Effector memory CD4-positive, alpha-beta T cell (primary cell): ENCODE data around the gene WFDC1.

Source experiments
- DNase-seq, 3 donors: peaks; one replicate each; pipeline ENCODE4 v3.0.0-alpha.2; 2020
- H3K27ac ChIP-seq: 2 replicates; pipeline ENCODE4 v1.7.0; 2013; ENCODE audit warnings: mild to moderate bottlenecking, low read length, moderate library complexity; ENCODE audit not compliant: insufficient read depth, poor library complexity, severe bottlenecking
- H3K27me3 ChIP-seq: replicated peaks from 2 replicates; pipeline ENCODE4 v1.7.0; 2013; ENCODE audit warnings: mild to moderate bottlenecking, low read length; ENCODE audit not compliant: insufficient read depth, control insufficient read depth, poor library complexity, severe bottlenecking
- H3K36me3 ChIP-seq: 2 replicates; pipeline ENCODE4 v1.7.0; 2013; ENCODE audit warnings: mild to moderate bottlenecking, low read length, moderate library complexity; ENCODE audit not compliant: control insufficient read depth, insufficient read depth
- H3K4me1 ChIP-seq: 2 replicates; pipeline ENCODE4 v1.7.0; 2013; ENCODE audit warnings: low read length, mild to moderate bottlenecking; ENCODE audit not compliant: control insufficient read depth, insufficient read depth, poor library complexity, severe bottlenecking
- H3K4me3 ChIP-seq: 2 replicates; pipeline ENCODE4 v1.7.0; 2013; ENCODE audit warnings: low read length, low read depth, mild to moderate bottlenecking; ENCODE audit not compliant: insufficient read depth, poor library complexity, severe bottlenecking
- H3K9me3 ChIP-seq: 2 replicates; pipeline ENCODE4 v1.7.0; 2013; ENCODE audit warnings: mild to moderate bottlenecking, low read length, moderate library complexity; ENCODE audit not compliant: control insufficient read depth

WFDC1 gene

DNA sequence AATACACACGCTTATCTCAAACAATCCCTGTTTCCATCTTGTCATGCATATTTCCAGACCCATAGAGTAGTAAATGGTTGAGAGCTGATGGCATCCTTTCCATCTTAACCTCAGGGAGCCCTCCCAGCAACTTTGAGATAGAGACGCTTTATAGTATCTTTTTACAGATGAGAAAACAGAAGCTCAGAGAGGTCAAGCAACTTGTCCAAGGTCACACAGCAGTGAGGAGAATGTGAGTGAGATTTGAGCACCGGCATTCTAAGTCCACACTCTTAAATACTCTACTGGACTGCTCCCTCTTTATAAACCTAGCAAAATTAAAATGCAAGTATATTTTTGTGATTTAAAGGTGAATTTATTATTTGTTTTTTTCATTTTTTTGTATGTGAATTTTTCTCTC, 35.0 kb upstream of the WFDC1 start:
- Histone ChIP-seq H3K36me3 (no peaks in the 10 kb centered on the region), H3K4me1 (no peaks in the 10 kb centered on the region), H3K4me3 (no peak overlapping the region), H3K27me3 (no peaks in the 10 kb centered on the region), H3K27ac (no peak overlapping the region), H3K9me3 (no peaks in the 10 kb centered on the region)
- no peak for DNase-seq

DNA sequence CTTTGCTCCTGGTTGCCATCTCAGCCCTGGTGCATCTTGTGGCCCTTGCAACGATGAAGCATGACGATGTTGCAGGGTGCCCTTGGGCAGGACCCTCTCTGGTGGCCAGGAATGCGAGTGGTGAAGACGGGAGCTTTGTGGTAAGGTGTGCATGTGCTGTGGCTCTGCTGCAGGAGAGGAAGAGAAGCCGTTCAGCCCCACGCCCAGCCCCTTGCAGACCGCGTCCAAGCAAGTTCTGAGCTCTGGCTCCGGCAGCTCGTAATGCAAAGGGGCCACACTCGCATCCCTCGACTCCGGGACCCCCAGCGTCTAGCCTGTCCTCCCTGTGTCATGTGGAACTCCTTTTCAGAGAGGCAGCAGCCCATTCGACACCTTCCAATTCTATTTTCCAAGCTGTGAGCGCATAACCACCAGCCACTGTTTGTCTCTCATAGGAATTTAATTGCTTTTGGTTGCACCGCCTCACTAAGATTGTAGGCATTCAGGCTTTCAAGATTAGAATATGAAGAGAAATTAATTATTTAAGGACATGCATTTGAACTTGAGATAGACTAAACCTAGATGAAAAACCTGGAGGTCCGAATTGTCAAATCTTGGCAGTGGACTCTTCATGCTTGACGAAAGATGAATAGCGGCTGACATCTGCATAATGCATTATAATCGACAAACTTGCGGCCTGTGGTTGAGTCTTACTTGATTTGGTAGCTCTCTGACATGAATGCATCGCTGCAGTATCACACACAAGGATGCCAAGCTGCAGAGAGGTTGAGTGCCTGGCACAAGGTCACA, 33.7 kb upstream of the WFDC1 start:
- H3K27ac ChIP-seq = no peak overlapping the region
- H3K36me3 ChIP-seq = no peaks in the 10 kb centered on the region
- H3K27me3 ChIP-seq = no peaks in the 10 kb centered on the region
- H3K4me3 ChIP-seq = no peak overlapping the region
- no peaks in the 10 kb centered on the region for H3K9me3 ChIP-seq
- no peak for DNase-seq
- no peaks in the 10 kb centered on the region for H3K4me1 ChIP-seq

DNA sequence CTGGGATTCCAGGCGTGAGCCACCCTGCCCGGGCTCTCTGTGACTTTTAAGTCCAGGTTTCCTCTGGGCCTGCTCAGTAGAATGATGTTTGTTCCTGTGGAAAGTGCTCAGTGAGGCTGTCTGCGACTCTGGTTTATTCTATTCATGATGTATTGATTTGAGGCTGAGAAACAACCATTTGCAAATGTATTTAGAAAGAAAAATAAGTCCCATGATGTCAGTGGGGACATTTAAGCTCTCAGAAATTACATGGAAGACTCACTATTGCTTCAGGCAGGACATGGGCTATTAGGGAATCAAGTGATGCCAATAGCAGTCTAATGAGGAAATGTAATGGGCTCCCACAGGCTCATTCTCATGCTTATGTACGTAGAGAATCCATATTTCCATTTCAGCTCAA, 32.6 kb upstream of the WFDC1 start:
- no peak for DNase-seq
- no peaks in the 10 kb centered on the region for H3K9me3 ChIP-seq

DNA sequence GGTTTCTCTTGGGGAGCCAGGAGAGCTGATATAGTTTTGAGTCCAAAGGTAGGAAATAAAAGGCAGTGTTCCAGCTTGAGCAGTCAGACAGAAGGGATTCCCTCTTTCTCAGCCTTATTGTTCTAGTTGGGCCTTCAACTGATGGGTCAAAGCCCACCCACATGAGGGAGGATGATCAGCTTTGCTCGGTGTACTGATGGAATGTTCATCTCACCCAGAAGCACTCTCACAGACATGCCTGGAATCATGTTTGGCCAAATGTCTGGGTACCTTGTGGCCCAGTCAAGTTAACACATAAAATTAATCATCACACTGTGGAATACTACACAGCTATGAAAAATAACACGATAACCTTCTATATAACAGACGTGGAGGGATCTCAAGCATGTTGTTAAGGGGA, 31.7 kb upstream of the WFDC1 start:
- Histone ChIP-seq H3K4me3 (no peak overlapping the region), H3K36me3 (no peaks in the 10 kb centered on the region), H3K27me3 (no peaks in the 10 kb centered on the region), H3K4me1 (no peaks in the 10 kb centered on the region), H3K9me3 (no peaks in the 10 kb centered on the region), H3K27ac (no peak overlapping the region)
- DNase-seq = no peak

More for the DNA sequence above, 32.6 kb upstream of the WFDC1 start:
- no peak overlapping the region for H3K27ac ChIP-seq
- no peaks in the 10 kb centered on the region for H3K36me3 ChIP-seq
- no peaks in the 10 kb centered on the region for H3K27me3 ChIP-seq
- H3K4me3 ChIP-seq = no peak overlapping the region
- no peaks in the 10 kb centered on the region for H3K4me1 ChIP-seq

DNA sequence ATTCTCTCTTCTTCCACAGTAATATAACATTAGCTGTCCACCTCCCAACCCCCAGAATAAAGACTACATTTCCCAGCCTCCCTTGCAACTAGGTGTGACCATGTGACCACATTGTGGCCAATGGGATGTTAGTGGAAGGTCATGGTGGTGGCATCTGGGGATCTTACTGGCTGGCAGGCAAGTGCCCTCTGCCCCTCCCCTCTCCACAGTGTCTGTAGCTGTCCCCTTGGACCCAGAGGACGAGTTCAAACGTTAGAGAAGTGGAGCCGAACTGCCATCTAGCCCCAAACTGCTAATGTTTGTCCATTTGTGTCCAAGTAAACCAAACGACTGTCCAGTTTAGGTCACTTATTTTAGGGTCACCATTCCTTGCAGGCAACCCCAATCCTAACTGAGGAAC, 28.2 kb upstream of the WFDC1 start:
- H3K27me3 ChIP-seq = no peaks in the 10 kb centered on the region
- no peak overlapping the region for H3K4me3 ChIP-seq
- H3K4me1 ChIP-seq = no peaks in the 10 kb centered on the region
- H3K9me3 ChIP-seq = no peaks in the 10 kb centered on the region
- DNase-seq = peak in 1 of 3 donors; percentile 4
- H3K27ac ChIP-seq = no peak overlapping the region
- no peaks in the 10 kb centered on the region for H3K36me3 ChIP-seq

DNA sequence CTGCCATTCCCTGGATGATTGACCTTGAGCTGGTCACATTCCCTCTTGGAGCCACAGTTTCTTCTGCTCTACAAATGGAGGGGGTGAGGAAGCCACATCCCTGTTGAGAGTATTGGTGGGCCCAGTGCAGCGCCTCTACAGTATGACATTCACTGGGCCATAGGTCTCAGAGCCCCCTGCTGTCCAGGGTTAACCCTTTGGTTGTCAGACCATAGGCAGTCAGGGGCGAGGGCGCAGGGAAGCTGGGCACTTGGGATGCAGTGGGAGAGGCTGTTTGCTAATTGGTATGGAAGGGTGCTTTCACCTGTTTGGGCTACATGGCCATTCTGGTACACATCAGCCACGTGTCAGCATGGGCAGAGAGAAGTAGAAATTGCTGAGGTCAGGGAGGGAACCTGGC, 27.3 kb upstream of the WFDC1 start:
- H3K4me1 ChIP-seq = no peaks in the 10 kb centered on the region
- no peaks in the 10 kb centered on the region for H3K9me3 ChIP-seq
- H3K36me3 ChIP-seq = no peaks in the 10 kb centered on the region
- H3K27ac ChIP-seq = no peak overlapping the region
- no peak for DNase-seq
- no peaks in the 10 kb centered on the region for H3K27me3 ChIP-seq
- H3K4me3 ChIP-seq = no peak overlapping the region

DNA sequence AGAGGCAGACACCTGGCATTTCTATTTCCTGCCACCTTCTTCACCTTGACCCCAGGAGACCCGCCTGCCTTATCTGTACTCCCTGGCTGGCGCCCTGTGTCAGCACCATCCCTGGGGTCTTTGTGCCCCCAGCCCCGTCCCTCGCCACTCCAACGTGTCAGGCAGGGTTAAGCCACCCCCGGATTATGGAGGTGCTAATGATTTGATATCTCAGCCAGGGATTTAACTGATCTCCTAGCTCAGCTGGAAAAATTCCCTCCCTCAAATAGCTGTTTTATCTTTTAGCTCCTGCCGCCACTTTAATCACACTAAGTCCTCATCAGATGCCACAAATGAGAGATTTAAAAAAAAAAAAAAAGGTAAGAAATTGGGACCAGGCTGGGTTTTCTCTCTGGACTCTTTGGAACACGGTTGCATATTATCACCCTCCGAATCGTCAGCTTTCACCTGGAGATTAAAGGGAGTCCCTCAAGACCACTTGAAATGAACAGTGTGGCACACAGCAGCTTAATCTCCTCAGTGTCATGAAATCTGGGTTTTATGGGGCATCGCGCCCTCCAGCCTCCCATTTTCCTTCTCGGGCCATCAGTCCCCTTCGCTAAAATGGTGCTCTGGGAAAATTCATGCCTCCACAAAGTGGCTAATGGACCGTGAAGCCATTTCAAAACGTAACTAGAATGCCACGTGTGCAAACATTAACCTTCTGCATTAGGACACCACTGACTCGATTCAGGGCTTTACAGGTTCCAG, 26.2 kb upstream of the WFDC1 start:
- H3K27me3 ChIP-seq = no peaks in the 10 kb centered on the region
- no peak overlapping the region for H3K4me3 ChIP-seq
- DNase-seq = no peak
- H3K27ac ChIP-seq = no peak overlapping the region
- no peaks in the 10 kb centered on the region for H3K36me3 ChIP-seq
- H3K9me3 ChIP-seq = no peaks in the 10 kb centered on the region
- no peaks in the 10 kb centered on the region for H3K4me1 ChIP-seq

DNA sequence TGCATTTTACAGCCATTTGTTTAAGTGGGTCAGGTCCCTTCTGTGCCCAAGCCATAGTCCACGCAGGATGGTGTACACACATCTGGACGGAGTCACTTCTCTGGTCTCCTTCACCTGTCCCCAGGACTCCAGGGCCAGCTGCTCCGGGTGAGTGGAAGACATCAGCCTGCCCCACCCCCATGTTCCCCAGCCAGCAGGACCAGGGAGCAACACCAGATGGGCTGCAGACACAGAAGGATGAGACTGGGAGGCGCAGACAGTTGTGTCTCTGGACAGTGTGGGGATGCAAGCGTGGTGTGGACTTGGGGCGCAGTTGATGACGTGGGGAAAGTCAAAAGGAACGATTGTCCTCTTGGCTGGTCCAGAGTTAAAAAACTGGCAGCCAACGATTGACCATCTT, 24.6 kb upstream of the WFDC1 start:
- Histone ChIP-seq H3K27me3 (no peaks in the 10 kb centered on the region), H3K36me3 (no peaks in the 10 kb centered on the region), H3K4me1 (no peaks in the 10 kb centered on the region), H3K4me3 (no peak overlapping the region), H3K27ac (no peak overlapping the region), H3K9me3 (no peaks in the 10 kb centered on the region)
- no peak for DNase-seq

DNA sequence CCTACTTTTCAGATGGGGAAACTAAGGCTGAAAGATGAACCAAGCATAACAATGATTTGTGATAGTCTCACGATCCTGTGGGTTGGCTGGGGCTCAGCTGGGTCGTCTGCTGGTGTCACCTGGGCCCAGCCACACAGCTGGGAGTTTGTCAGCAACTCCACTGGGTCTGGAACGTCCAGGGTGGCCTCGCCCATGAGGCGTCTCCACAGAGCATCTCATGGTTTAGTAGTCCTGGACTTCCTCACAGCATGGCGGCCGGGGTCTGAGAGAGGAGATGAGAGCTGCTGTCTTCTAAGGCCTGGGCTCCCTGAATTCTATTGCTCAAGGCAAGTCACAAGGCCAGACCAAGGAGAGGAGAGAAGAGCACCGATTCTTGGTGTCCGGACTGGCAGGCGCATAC, 24.1 kb upstream of the WFDC1 start:
- Histone ChIP-seq H3K27me3 (no peaks in the 10 kb centered on the region), H3K4me3 (no peak overlapping the region)
- DNase-seq = no peak

DNA sequence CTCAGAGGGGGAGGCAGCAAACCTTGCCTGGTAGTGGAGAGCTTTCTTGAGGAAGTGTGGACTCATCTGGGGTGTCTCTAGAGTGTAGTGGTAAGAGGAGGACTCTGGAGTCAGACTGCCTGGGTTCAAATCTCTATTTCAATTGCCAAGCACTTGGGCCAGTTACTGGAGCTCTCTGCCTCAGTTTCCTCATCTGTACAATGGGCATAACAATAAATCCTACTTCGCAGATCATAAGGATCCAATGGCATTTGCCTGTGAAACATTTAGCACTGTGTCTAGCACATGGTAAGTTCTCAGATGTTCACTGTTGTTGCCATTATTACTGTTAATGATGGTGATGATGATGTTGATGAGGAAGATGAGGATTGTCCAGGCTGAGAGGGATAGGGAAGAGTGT, 23.6 kb upstream of the WFDC1 start:
- H3K4me1 ChIP-seq = no peaks in the 10 kb centered on the region
- no peak overlapping the region for H3K4me3 ChIP-seq
- DNase-seq = no peak
- no peak overlapping the region for H3K27ac ChIP-seq
- no peaks in the 10 kb centered on the region for H3K27me3 ChIP-seq
- H3K36me3 ChIP-seq = no peaks in the 10 kb centered on the region
- H3K9me3 ChIP-seq = no peaks in the 10 kb centered on the region

More for the DNA sequence above, 24.1 kb upstream of the WFDC1 start:
- Histone ChIP-seq H3K27ac (no peak overlapping the region), H3K4me1 (no peaks in the 10 kb centered on the region), H3K36me3 (no peaks in the 10 kb centered on the region), H3K9me3 (no peaks in the 10 kb centered on the region)
